Measurements from ENCODE around the gene SPRYD4.
A peak's percentile ranks its signal among the peaks of the same experiment; 100 is the strongest.
"Not testable (repeated sequence)": the region's sequence is repeated elsewhere in the genome, so short reads cannot be mapped to it uniquely, and the experiment has no call there.

Gene SPRYD4

GRCh38 chr12:56496704-56497103, 28.3 kb downstream of the SPRYD4 start:
- POLR2A ChIA-PET; DNase-seq (ENCODE audit: extremely low spot score): not testable (repeated sequence)
- CTCF ChIA-PET: interaction anchor here (0.9 to 1.8 kb wide), 7 partner anchors 9 to 140 kb away, joined by 3 to 4 read pairs (median 3); no protein-coding TSS in a partner anchor
- TF ChIP-seq CTCF (IDR thresholded peaks at IDR 0.05; ENCODE audit: control extremely low read depth, extremely low read depth, low read depth, missing control alignments): peak; percentile 53

GRCh38 chr12:56498126-56498902, 29.9 kb downstream of the SPRYD4 start:
- CTCF ChIA-PET; POLR2A ChIA-PET; DNase-seq (ENCODE audit: extremely low spot score): not testable (repeated sequence)

- POLR2A ChIA-PET; DNase-seq (ENCODE audit: extremely low spot score): not testable (repeated sequence)
- CTCF ChIA-PET: interaction anchor here (1.0 kb wide), 1 partner anchor 9 kb away, joined by 3 read pairs; no protein-coding TSS in a partner anchor
Measured at GRCh38 chr12:56499452-56499851, 31.1 kb downstream of the SPRYD4 start.

DNA sequence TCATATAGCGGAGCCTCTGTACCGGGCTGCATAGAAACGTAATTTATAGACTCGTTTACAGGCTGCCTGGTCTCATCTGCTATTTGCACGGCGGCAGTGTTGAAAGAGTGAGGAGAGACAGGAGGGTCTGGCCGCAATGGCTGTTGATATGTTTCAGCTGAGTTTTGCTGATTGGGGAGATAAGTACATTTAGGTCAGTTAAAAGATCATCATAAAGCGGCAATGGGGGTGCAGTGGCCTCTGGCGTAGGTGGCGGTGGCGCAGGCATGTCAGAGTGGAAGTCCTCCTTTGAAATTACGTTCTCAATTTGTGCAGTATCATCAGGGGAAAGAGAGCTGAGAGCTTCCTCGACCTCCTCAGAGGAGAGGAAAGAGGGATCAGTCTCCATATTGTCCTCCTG, 31.5 kb downstream of the SPRYD4 start:
- DNase-seq (ENCODE audit: extremely low spot score); POLR2A ChIA-PET: not testable (repeated sequence)
- CTCF ChIA-PET: interaction anchor here (1.0 kb wide), 1 partner anchor 9 kb away, joined by 3 read pairs; no protein-coding TSS in a partner anchor

DNA sequence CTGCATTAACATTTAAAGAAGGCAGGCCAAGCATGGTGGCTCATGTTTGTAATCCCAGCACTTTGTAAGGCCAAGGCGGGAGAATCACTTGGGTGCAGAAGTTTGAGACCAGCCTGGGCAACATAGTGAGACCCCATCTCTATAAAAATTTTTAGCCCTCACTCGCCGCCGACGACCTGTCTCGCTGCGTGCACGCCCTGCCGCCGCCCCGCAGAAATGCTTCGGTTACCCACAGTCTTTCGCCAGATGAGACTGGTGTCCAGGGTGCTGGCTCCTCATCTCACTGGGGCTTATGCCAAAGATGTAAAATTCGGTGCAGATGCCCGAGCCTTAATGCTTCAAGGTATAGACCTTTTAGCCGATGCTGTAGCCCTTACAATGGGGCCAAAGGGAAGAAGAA, 42.4 kb downstream of the SPRYD4 start:
- no peak for DNase-seq (ENCODE audit: extremely low spot score)
- no peak for TF ChIP-seq CTCF (IDR thresholded peaks at IDR 0.05; ENCODE audit: control extremely low read depth, extremely low read depth, low read depth, missing control alignments)
- CTCF ChIA-PET: interaction anchor here (0.7 to 1.5 kb wide), 3 partner anchors 14 to 83 kb away, joined by 3 to 5 read pairs (median 4); no protein-coding TSS in a partner anchor
- POLR2A ChIA-PET: no interaction called here

- DNase-seq (ENCODE audit: extremely low spot score): not testable (repeated sequence)
- CTCF ChIA-PET: interaction anchor here (0.8 to 4.6 kb wide), 33 partner anchors 8 to 491 kb away, joined by 3 to 33 read pairs (median 9); partner anchors contain the start of gene RBMS2
- POLR2A ChIA-PET: interaction anchor here (0.6 kb wide), 1 partner anchor 109 kb away, joined by 3 read pairs; no protein-coding TSS in a partner anchor
Measured at GRCh38 chr12:56514014-56514318, 45.6 kb downstream of the SPRYD4 start.

DNA sequence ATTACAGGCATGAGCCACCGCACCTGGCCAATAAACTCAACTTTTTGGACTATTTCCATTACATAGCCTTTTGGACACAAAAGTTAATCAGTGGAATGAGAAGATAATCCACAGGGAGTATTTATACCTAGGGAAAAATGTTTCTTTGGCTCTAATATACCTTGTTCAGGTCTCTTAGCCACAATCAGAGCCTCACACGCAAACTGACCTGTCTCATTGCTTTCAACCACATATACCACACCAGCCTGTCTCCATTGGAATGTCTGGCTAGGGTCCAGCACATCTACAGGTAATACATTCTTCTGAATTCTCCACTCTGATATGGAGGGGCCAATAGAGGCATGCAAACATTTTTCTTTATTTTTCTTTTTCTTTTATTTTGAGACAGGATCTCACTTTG, 49.5 kb downstream of the SPRYD4 start:
- DNase-seq (ENCODE audit: extremely low spot score): no peak
- ChIA-PET POLR2A (no interaction called here), CTCF (interaction anchor here (1.4 to 1.8 kb wide), 2 partner anchors 16 to 63 kb away, joined by 5 read pairs; no protein-coding TSS in a partner anchor)
- no peak for TF ChIP-seq CTCF (IDR thresholded peaks at IDR 0.05; ENCODE audit: control extremely low read depth, extremely low read depth, low read depth, missing control alignments)

GRCh38 chr12:56518570-56518969, 50.2 kb downstream of the SPRYD4 start:
- DNase-seq (ENCODE audit: extremely low spot score): no peak
- TF ChIP-seq CTCF (IDR thresholded peaks at IDR 0.05; ENCODE audit: control extremely low read depth, extremely low read depth, low read depth, missing control alignments): no peak
- CTCF ChIA-PET: no interaction called here
- POLR2A ChIA-PET: no interaction called here

DNA sequence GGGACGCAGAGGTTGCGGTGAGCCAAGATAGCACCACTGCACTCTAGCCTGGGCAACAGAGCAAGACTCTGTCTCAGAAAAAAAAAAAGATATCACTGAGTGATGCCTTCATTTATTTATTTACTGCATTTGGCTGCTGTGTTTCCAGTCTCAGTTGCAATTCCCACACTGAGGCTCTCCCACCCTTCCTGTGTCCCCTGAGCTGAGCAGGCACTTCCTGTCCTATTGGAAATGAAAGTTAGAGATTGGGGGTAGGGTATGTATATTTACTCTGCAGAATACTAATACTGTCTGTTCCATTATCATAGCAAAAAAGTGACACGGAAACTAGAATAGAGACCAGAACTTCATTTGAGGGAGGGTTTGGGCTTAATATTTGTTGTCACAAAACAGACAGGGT, 51.7 kb downstream of the SPRYD4 start:
- TF ChIP-seq CTCF (IDR thresholded peaks at IDR 0.05; ENCODE audit: control extremely low read depth, extremely low read depth, low read depth, missing control alignments): no peak
- ChIA-PET CTCF (interaction anchor here (1.1 to 2.2 kb wide), 3 partner anchors 20 to 150 kb away, joined by 3 to 11 read pairs (median 4); no protein-coding TSS in a partner anchor), POLR2A (no interaction called here)
- DNase-seq (ENCODE audit: extremely low spot score): no peak

Measured in GM10248 (cell line).